ENCODE data around the gene ZNF276.

GRCh38 chr16:89716916-89717687, 4.2 kb upstream of the ZNF276 start:
- TF ChIP-seq CTCF (IDR thresholded peaks at IDR 0.05; ENCODE audit: low read length), result no peak
- TF ChIP-seq EZH2 (IDR thresholded peaks at IDR 0.05; ENCODE audit: borderline replicate concordance, low read length), result no peak

Measured in OCI-LY1 (cell line).